ENCODE data around the gene LTK.

Gene LTK

DNA sequence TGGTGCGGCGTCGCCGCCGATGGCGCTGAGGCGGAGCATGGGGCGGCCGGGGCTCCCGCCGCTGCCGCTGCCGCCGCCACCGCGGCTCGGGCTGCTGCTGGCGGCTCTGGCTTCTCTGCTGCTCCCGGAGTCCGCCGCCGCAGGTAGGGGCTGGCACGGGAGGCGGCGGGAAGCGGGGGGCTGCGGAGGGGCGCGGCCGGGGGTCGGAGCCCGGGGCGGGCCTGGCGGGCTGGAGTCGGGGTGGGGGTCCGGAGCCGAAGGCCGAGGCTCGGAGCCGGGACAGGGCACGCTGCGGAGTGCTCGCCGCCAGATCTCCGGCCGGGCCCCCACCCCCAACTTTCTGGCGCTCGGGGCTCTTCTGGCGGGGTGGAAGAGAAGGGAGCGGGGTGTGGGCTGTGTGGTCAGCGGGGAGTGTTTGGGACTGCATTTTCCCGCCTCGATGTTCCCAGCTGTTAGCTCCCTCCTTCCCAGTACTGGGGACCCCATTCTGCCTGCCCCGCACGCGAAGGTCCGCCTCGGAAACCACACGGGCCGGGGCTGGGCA lies 45.7 kb upstream of the LTK start:
- H3K4me2 ChIP-seq (ENCODE audit: low read length) = peak overlapping the region; percentile 91
- TF ChIP-seq, protein P1, sequence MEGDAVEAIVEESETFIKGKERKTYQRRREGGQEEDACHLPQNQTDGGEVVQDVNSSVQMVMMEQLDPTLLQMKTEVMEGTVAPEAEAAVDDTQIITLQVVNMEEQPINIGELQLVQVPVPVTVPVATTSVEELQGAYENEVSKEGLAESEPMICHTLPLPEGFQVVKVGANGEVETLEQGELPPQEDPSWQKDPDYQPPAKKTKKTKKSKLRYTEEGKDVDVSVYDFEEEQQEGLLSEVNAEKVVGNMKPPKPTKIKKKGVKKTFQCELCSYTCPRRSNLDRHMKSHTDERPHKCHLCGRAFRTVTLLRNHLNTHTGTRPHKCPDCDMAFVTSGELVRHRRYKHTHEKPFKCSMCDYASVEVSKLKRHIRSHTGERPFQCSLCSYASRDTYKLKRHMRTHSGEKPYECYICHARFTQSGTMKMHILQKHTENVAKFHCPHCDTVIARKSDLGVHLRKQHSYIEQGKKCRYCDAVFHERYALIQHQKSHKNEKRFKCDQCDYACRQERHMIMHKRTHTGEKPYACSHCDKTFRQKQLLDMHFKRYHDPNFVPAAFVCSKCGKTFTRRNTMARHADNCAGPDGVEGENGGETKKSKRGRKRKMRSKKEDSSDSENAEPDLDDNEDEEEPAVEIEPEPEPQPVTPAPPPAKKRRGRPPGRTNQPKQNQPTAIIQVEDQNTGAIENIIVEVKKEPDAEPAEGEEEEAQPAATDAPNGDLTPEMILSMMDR (IDR thresholded peaks at IDR 0.05; ENCODE audit: low read length) = no peak
- TF ChIP-seq EZH2 (IDR thresholded peaks at IDR 0.05; ENCODE audit: borderline replicate concordance, low read length) = no peak
- peaks cover 27% of the 10 kb centered on the region for H3K4me1 ChIP-seq (ENCODE audit: insufficient read depth, low read length, severe bottlenecking)
- no peak overlapping the region for H3K27ac ChIP-seq (ENCODE audit: low read depth, low read length, poor library complexity, severe bottlenecking)
- H3K9me2 ChIP-seq (ENCODE audit: low read depth, low read length) = no peaks in the 10 kb centered on the region
- no peaks in the 10 kb centered on the region for H3K36me3 ChIP-seq (ENCODE audit: insufficient read depth, low read length)
- H4K20me1 ChIP-seq (ENCODE audit: insufficient read depth, low read length) = no peaks in the 10 kb centered on the region
- H3K9ac ChIP-seq (ENCODE audit: low read length) = peak overlapping the region; percentile 39; the same call in 1 of the 2 replicates
- peak overlapping the region; percentile 63 for H3K4me3 ChIP-seq (ENCODE audit: low read depth, low read length, poor library complexity, severe bottlenecking)
- no peak overlapping the region for H2AFZ ChIP-seq (ENCODE audit: low read length)
- H3K79me2 ChIP-seq (ENCODE audit: insufficient read depth, low read length) = no peaks in the 10 kb centered on the region
- no peaks in the 10 kb centered on the region for H3K9me3 ChIP-seq (ENCODE audit: low read length)
- H3K27me3 ChIP-seq (ENCODE audit: insufficient read depth, low read length) = peaks cover 12% of the 10 kb centered on the region; the same call in 1 of the 2 replicates
- no peaks in the 10 kb centered on the region for H3F3A ChIP-seq (ENCODE audit: insufficient read depth, low read length)

DNA sequence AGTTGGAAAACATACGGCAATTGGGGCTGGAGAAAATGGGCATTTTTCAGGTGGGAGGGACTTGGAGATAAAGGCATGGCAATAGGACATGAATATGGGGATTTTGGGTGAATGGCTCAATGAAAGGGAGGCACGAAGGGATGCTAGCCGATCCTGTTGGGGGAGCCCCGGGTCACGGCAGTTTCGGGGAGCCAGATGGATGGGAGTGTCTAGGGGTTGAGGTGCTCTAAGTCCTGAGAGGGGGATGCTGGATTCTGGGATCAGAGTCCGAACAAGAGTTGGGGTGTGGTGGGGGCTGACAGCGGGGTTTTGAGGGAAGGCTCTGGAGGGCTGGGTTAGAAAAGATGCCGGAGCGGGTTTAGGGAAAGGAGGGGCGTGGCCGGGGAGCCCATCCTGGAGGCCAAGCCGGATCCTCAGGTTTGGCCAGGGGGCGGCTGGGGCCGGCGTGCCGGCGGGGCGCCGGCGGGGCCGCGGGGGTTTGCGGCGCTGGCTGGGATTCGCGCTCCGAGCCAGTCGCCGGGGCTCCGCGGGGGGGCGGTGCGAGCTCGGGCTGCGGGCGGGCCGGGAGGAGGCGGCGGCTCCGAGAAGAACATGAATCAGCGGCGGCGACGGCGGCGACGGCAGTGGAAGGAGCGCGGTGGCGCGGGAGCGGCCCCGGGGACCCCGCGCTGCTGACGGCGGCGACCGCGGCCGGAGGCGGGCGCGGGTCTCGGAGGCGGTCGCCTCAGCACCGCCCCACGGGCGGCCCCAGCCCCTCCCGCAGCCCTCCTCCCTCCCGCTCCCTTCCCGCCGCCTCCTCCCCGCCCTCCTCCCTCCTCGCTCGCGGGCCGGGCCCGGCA lies 45.0 kb upstream of the LTK start, which contains the start of gene TYRO3:
Gene TYRO3 (plus strand): TSS at position 813 of the 839 bp plus-strand sequence. CDS start 46 bp downstream, outside the sequence.
- TF ChIP-seq EZH2 (IDR thresholded peaks at IDR 0.05; ENCODE audit: borderline replicate concordance, low read length) = no peak
- TF ChIP-seq, protein P1 (IDR thresholded peaks at IDR 0.05; ENCODE audit: low read length) = no peak
- Histone ChIP-seq H4K20me1 (ENCODE audit: insufficient read depth, low read length) (no peaks in the 10 kb centered on the region), H3K9ac (ENCODE audit: low read length) (peak within 1 kb of the TSS; percentile 56; the same call in 1 of the 2 replicates), H3K4me2 (ENCODE audit: low read length) (peak within 1 kb of the TSS; percentile 91), H3K4me1 (ENCODE audit: insufficient read depth, low read length, severe bottlenecking) (peaks cover 27% of the 10 kb centered on the region), H3K9me3 (ENCODE audit: low read length) (no peaks in the 10 kb centered on the region), H3K36me3 (ENCODE audit: insufficient read depth, low read length) (no peaks in the 10 kb centered on the region), H3K27me3 (ENCODE audit: insufficient read depth, low read length) (peaks cover 12% of the 10 kb centered on the region; the same call in 1 of the 2 replicates), H3K27ac (ENCODE audit: low read depth, low read length, poor library complexity, severe bottlenecking) (no peak within 1 kb of the TSS), H3K9me2 (ENCODE audit: low read depth, low read length) (no peaks in the 10 kb centered on the region), H3F3A (ENCODE audit: insufficient read depth, low read length) (no peaks in the 10 kb centered on the region), H2AFZ (ENCODE audit: low read length) (no peak within 1 kb of the TSS), H3K79me2 (ENCODE audit: insufficient read depth, low read length) (no peaks in the 10 kb centered on the region), H3K4me3 (ENCODE audit: low read depth, low read length, poor library complexity, severe bottlenecking) (peak within 1 kb of the TSS; percentile 63)

DNA sequence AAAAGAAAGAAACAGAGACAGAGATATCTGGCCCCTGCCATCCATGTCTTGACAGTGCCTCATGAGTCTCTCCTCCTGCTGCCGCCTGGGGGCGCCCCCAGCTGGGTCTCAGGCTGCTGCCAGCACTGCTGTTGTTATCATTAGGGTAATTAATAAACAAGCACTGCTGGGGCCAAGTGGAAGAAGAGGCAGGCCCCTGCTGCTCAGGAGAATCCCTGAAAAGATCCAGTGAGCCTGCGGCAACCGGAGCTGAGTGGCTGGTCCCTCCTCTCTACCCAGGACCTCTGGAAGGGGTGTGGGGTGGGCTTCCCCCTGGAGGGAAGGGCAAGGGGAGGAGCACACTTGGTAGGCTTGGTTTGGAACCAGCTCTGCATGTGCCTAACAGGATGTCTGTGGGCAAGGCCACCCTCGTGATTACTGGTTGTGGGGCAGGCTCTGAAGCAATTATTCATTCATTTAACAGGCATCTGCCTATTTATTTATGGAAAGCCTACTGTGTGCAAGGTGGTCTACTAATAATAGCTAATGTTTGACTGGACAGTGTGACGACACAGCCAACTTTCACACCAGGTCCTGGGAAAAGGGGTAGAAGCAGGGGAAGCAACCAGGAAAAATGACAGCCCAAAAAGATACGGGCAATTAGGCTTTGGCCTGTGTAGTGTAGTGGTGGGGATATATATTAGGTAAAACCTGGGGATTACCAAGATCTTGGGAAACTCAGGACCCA lies 44.2 kb upstream of the LTK start:
- Histone ChIP-seq H3K4me2 (ENCODE audit: low read length) (peak overlapping the region; percentile 91), H3K27ac (ENCODE audit: low read depth, low read length, poor library complexity, severe bottlenecking) (no peak overlapping the region), H3K79me2 (ENCODE audit: insufficient read depth, low read length) (no peaks in the 10 kb centered on the region), H2AFZ (ENCODE audit: low read length) (no peak overlapping the region), H4K20me1 (ENCODE audit: insufficient read depth, low read length) (no peaks in the 10 kb centered on the region), H3K36me3 (ENCODE audit: insufficient read depth, low read length) (no peaks in the 10 kb centered on the region), H3K9me2 (ENCODE audit: low read depth, low read length) (no peaks in the 10 kb centered on the region), H3F3A (ENCODE audit: insufficient read depth, low read length) (no peaks in the 10 kb centered on the region), H3K27me3 (ENCODE audit: insufficient read depth, low read length) (peaks cover 10% of the 10 kb centered on the region; the same call in 1 of the 2 replicates), H3K4me1 (ENCODE audit: insufficient read depth, low read length, severe bottlenecking) (peaks cover 27% of the 10 kb centered on the region), H3K9ac (ENCODE audit: low read length) (peak overlapping the region; percentile 56; the same call in 1 of the 2 replicates), H3K4me3 (ENCODE audit: low read depth, low read length, poor library complexity, severe bottlenecking) (peak overlapping the region; percentile 63), H3K9me3 (ENCODE audit: low read length) (no peaks in the 10 kb centered on the region)
- TF ChIP-seq, protein P1 (IDR thresholded peaks at IDR 0.05; ENCODE audit: low read length) = peak; percentile 99
- TF ChIP-seq EZH2 (IDR thresholded peaks at IDR 0.05; ENCODE audit: borderline replicate concordance, low read length) = no peak
